Measurements from ENCODE around the gene IFT43. TPM values are rescaled to one million over a fixed set of nuclear protein-coding genes. Genes with fewer than 3 reads are reported as not detected.
A peak's percentile ranks its signal among the peaks of the same experiment; 100 is the strongest.

Gene IFT43
- total and polyA plus RNA-seq, 9 of the 15 experiments (the other 6 are each of a cell fraction or from before 2014, with no cell fraction given): 4.9 to 12.8 (median 8.0) TPM

DNA sequence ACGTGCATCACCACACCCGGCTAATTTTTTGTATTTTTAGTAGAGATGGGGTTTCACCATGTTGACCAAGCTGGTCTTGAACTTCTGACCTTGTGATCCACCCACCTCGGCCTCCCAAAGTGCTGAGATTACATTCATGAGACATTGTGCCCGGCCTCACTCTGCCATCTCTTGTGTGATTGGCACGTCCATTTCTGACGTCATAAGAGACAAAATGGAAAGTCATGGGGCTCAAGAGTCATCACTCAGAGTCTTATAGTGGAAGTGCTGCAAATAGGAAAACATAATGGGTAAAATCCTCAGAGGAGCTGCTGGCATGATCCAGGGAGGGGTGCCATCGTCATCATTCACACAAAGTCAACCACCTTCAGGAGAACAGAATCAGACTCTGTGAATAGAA, 112.0 kb downstream of the IFT43 start:
- no TSS peak for BruUV-seq (replicated peaks)
- Histone ChIP-seq H3K79me2 (ENCODE audit: control insufficient read depth, insufficient read depth, low read length) (no peaks in the 10 kb centered on the region), H4K20me1 (replicated peaks; ENCODE audit: control insufficient read depth, insufficient read depth, low read length) (no peaks in the 10 kb centered on the region), H3K27ac (ENCODE audit: extremely low read depth, low read depth, low read length) (no peak overlapping the region), H3K27me3 (ENCODE audit: control insufficient read depth in 2 of 2, insufficient read depth in 2 of 2, low read length in 2 of 2) (peaks cover 12 to 37% of the 10 kb centered on the region in 2 experiments; a peak in 4 of 5 replicates), H3K4me1 (replicated peaks in 1 of 2; ENCODE audit: control insufficient read depth in 2 of 2, insufficient read depth in 2 of 2, low read length in 2 of 2) (peaks cover 0 to 7% of the 10 kb centered on the region in 2 experiments; a peak in 2 of 5 replicates), H2AFZ (ENCODE audit: low read depth, low read length) (no peak overlapping the region), H3K9ac (ENCODE audit: insufficient read depth in 1 of 2, low read depth in 2 of 2, low read length in 2 of 2) (no peak overlapping the region), H3K4me3 (no peak overlapping the region), H3K9me3 (replicated peaks; ENCODE audit: control insufficient read depth, insufficient read depth, low read depth, low read length) (no peaks in the 10 kb centered on the region), H3K9me1 (ENCODE audit: control insufficient read depth, insufficient read depth, low read length) (no peaks in the 10 kb centered on the region), H3K4me2 (ENCODE audit: insufficient read depth, low read length) (no peak overlapping the region), H3K36me3 (ENCODE audit: control insufficient read depth, insufficient read depth, low read length) (no peaks in the 10 kb centered on the region)
- intact Hi-C loops (cut with micrococcal nuclease) (no loop called here), in situ Hi-C loops (cut with MboI) (no loop called here)
- no peak for ATAC-seq
- FAIRE-seq: no peak
- ChIA-PET CTCF (ENCODE audit: low intra/inter-chr PET ratio) (no interaction called here), POLR2A (interaction anchor here (0.6 kb wide), 1 partner anchor 899 kb away, joined by 3 read pairs; no protein-coding TSS in a partner anchor)
- WGBS (ENCODE audit: insufficient coverage, low coverage, missing lambda C conversion rate): 0% methylated on average over 4 of the region's 7 CpGs
- DNase-seq (ENCODE audit: extremely low read depth in 1 of 4, low spot score in 3 of 4): no peak
- TF ChIP-seq ATF1 (CRISPR knock-in tag; IDR thresholded peaks at IDR 0.05) (no peak), ATF1 (tag; IDR thresholded peaks at IDR 0.05) (0 out of 2 replicates have a peak, but pooled peaks have one; percentile 24), PKNOX1 (IDR thresholded peaks at IDR 0.05) (0 out of 2 replicates have a peak, but pooled peaks have one; percentile 25), CREM (IDR thresholded peaks at IDR 0.05; ENCODE audit: low read depth) (0 out of 2 replicates have a peak, but pooled peaks have one; percentile 7), ZBTB9 (CRISPR knock-in tag; IDR thresholded peaks at IDR 0.05) (no peak)

Data from K562 (cell line).